ENCODE results near the gene CNN2. TPM values are rescaled to one million over a fixed set of nuclear protein-coding genes. Genes with fewer than 3 reads are reported as not detected.

Gene CNN2
- total and polyA plus RNA-seq, 2 of the 4 experiments (the other 2 are of a cell fraction) = 272 to 395 TPM

- Histone ChIP-seq H2AFZ (replicated peaks; ENCODE audit: low read length, poor library complexity) (no peak overlapping the region), H4K20me1 (ENCODE audit: insufficient read depth, low read length) (0 out of 2 replicates have a peak, but pooled peaks cover 11% of the 10 kb centered on the region), H3K9ac (ENCODE audit: low read depth, low read length) (no peak overlapping the region), H3K79me1 (ENCODE audit: low read depth in 1 of 2, low read length in 2 of 2) (no peaks in the 10 kb centered on the region), H3K27ac (ENCODE audit: insufficient read depth, low read length) (no peak overlapping the region), H2BK120ac (ENCODE audit: low read depth, low read length) (no peak overlapping the region), H3K9me3 (ENCODE audit: control insufficient read depth, insufficient read depth, low read length) (no peaks in the 10 kb centered on the region), H2BK5ac (ENCODE audit: low read depth, low read length, poor library complexity, severe bottlenecking) (no peak overlapping the region), H3K4me2 (ENCODE audit: low read depth, low read length) (no peak overlapping the region), H3K4me3 (ENCODE audit: insufficient read depth, low read depth, low read length) (no peak overlapping the region), H4K91ac (ENCODE audit: insufficient read depth, low read depth, low read length) (no peak overlapping the region), H2BK15ac (ENCODE audit: low read depth, low read length) (no peak overlapping the region), H3K18ac (ENCODE audit: low read depth, low read length) (no peak overlapping the region), H3K4ac (ENCODE audit: low read depth, low read length) (no peak overlapping the region), H3K36me3 (ENCODE audit: control insufficient read depth, insufficient read depth, low read length) (peaks cover 8% of the 10 kb centered on the region; the same call in 1 of the 2 replicates), H2BK20ac (ENCODE audit: low read depth, low read length) (no peak overlapping the region), H3K14ac (replicated peaks; ENCODE audit: low read depth, low read length) (no peak overlapping the region), H3K9me1 (ENCODE audit: insufficient read depth, low read length) (no peaks in the 10 kb centered on the region), H3K56ac (ENCODE audit: extremely low read depth, insufficient read depth, low read length) (no peak overlapping the region), H3K27me3 (ENCODE audit: control insufficient read depth, insufficient read depth, low read length) (peaks cover 44% of the 10 kb centered on the region), H4K8ac (ENCODE audit: low read depth in 2 of 2, low read length in 2 of 2) (no peak overlapping the region), H2AK5ac (ENCODE audit: low read depth, low read length) (no peak overlapping the region), H4K5ac (ENCODE audit: low read depth, low read length) (no peak overlapping the region), H3K4me1 (ENCODE audit: control insufficient read depth, insufficient read depth, low read length) (peaks cover 5% of the 10 kb centered on the region), H3K23ac (ENCODE audit: low read depth, low read length) (no peak overlapping the region), H2AK9ac (replicated peaks; ENCODE audit: low read depth, low read length, poor library complexity) (no peak overlapping the region)
- TF ChIP-seq BHLHE40 (IDR thresholded peaks at IDR 0.05; ENCODE audit: low read depth, low read length) = no peak
- TF ChIP-seq CEBPB (IDR thresholded peaks at IDR 0.05; ENCODE audit: low read depth, low read length) = no peak
- TF ChIP-seq USF2 (IDR thresholded peaks at IDR 0.05; ENCODE audit: low read depth, low read length) = no peak
- no peak for TF ChIP-seq SMC3 (IDR thresholded peaks at IDR 0.05; ENCODE audit: low read depth, low read length)
- no peak for TF ChIP-seq FOS (IDR thresholded peaks at IDR 0.05; ENCODE audit: low read depth, low read length)
- in situ Hi-C loops (cut with MboI; ENCODE audit: low sequenced_read_pairs) = loop anchor here (5.0 kb wide), 1 partner anchor 142 kb away; the partner anchor contains the start of gene CFD
- DNase-seq = no peak
- dilution Hi-C loops (cut with HindIII; ENCODE audit: low sequenced_read_pairs, unreplicated experiment) = no loop called here
- BruUV-seq (replicated peaks) = no TSS peak
- no peak for ATAC-seq (ENCODE audit: low read depth)
- intact Hi-C loops (cut with micrococcal nuclease) = no loop called here
- CTCF ChIA-PET = no interaction called here
- no CpG with 5 or more reads among the region's 3 CpGs for WGBS, 2 experiments (ENCODE audit: extremely low coverage in 2 of 2, insufficient read length in 1 of 2)
- POLR2A ChIA-PET (ENCODE audit: unreplicated experiment) = no interaction called here
These were observed 27.1 kb upstream of the CNN2 start for GRCh38 chr19:999379-999719.
